ENCODE measurements around the gene USP6NL.

- TF ChIP-seq EZH2phosphoT487 (IDR thresholded peaks at IDR 0.05; ENCODE audit: borderline replicate concordance): no peak
- TF ChIP-seq EZH2 (IDR thresholded peaks at IDR 0.05): no peak
- TF ChIP-seq JUND (IDR thresholded peaks at IDR 0.05): no peak
Measured at GRCh38 chr10:11442001-11442773, 169.3 kb downstream of the USP6NL start.
